GM18868 (cell line): Measurements from ENCODE around the gene ATP2B1.

Experiments used
- ATAC-seq: cut with Tn5 transposase; IDR thresholded peaks from one replicate; pipeline ENCODE4 v1.9.1; 2021; ENCODE audit warnings: mild to moderate bottlenecking, moderate library complexity; ENCODE audit not compliant: unreplicated experiment

ATP2B1 gene

GRCh38 chr12:89544681-89545184 is 163.9 kb downstream of the ATP2B1 start:
- ATAC-seq: no peak

GRCh38 chr12:89544022-89544421 is 164.6 kb downstream of the ATP2B1 start:
- no peak for ATAC-seq

- ATAC-seq: peak; percentile 67
These were observed 165.6 kb downstream of the ATP2B1 start for GRCh38 chr12:89542912-89543592.

GRCh38 chr12:89542236-89542635 is 166.4 kb downstream of the ATP2B1 start:
- ATAC-seq: no peak

- no peak for ATAC-seq
These were observed 168.1 kb downstream of the ATP2B1 start for GRCh38 chr12:89540586-89540985.

- ATAC-seq: peak; percentile 45
These were observed 169.0 kb downstream of the ATP2B1 start for GRCh38 chr12:89539426-89540223.

GRCh38 chr12:89538897-89539296 is 169.7 kb downstream of the ATP2B1 start:
- no peak for ATAC-seq
